SK-N-MC (cell line): ENCODE measurements around the gene NDST1.
"Not testable (repeated sequence)": the region's sequence is repeated elsewhere in the genome, so short reads cannot be mapped to it uniquely, and the experiment has no call there.

Experiments
- DNase-seq: peaks from one replicate; pipeline ENCODE4 v3.0.0-alpha.2; 2011; ENCODE audit warnings: low read depth, low spot score
- H3K27ac ChIP-seq: fragments of 200-600 bp; sonication (generic); 2 replicates; pipeline ENCODE4 v1.5.1; 2016; ENCODE audit warnings: mixed run types
- H3K36me3 ChIP-seq: fragments of 200-600 bp; sonication (generic); 2 replicates; pipeline ENCODE4 v1.6.1; 2017; ENCODE audit warnings: antibody characterized with exemption, low read length, mixed read lengths; ENCODE audit not compliant: insufficient read depth
- H3K4me3 ChIP-seq: fragments of 200-600 bp; sonication (generic); 2 replicates; pipeline ENCODE4 v1.5.1; 2016
- H3K9ac ChIP-seq: fragments of 200-600 bp; sonication (generic); 2 replicates; pipeline ENCODE4 v1.8.0; 2017; ENCODE audit warnings: mixed run types, mixed read lengths; ENCODE audit not compliant: insufficient read length
- H3K9me3 ChIP-seq: fragments of 200-600 bp; sonication (generic); 2 replicates; pipeline ENCODE4 v1.6.1; 2017; ENCODE audit warnings: low read depth, mild to moderate bottlenecking, antibody characterized with exemption, low read length, moderate library complexity, mixed read lengths
- EZH2 ChIP-seq: fragments of 200-600 bp; sonication (generic); IDR thresholded peaks from one replicate; pipeline ENCODE4 v1.6.1; 2017; ENCODE audit warnings: antibody characterized with exemption
- FOXP2 ChIP-seq: optimal IDR thresholded peaks from 2 replicates; pipeline ENCODE3; 2011; ENCODE audit warnings: mild to moderate bottlenecking, moderate library complexity; ENCODE audit not compliant: insufficient read depth; ENCODE audit errors: extremely low read length, control extremely low read depth
- POLR2AphosphoS5 ChIP-seq: IDR thresholded peaks from 2 replicates; pipeline ENCODE4 v1.6.1; 2012; ENCODE audit warnings: mild to moderate bottlenecking, low read depth, low read length, borderline replicate concordance

Gene NDST1

DNA sequence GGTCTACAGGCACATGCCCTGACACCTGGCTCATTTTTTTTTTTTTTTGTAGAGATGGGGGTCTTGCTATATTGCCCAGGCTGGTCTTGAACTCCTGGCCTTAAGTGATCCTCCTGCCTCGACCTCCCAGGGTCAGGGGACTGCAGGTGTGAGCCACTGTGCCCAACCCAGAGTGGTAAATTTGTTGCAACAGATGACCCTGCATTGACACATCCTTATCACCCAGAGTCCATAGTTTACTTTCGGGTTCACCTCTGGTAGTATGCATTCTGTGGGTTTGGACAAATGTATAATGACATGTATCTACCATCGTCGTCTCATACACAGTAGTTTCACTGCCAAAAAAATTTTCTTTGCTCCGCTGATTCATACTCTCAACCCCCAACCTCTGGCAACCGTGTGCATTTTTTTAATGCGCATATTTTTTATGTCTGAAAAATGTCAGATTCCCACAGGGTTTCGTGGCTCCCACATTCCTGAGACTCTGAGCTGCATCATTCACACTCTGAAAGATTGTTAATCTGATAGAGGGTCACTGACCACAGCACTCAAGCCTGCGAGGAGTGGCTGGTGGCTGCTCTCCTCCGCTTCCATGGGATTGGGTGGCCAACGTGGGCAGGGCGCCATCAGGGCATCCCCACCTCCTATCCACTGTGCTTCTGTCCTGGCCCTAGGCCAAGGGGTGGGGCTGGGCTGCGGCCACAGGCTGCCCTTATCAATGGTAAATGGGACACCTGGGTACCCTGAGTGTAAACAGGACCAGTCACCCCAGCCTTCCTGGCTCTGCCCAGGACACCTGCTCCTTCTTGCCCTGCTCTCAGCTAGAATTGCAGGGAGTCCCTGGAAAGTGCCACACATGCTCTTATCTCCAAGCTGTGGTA lies 9.6 kb downstream of the NDST1 start:
- no peak for TF ChIP-seq FOXP2
- no peak for TF ChIP-seq POLR2AphosphoS5
- no peak for TF ChIP-seq EZH2
- Histone ChIP-seq H3K27ac (no peak overlapping the region), H3K9ac (no peak overlapping the region), H3K4me3 (no peak overlapping the region), H3K9me3 (no peaks in the 10 kb centered on the region), H3K36me3 (peaks cover 4% of the 10 kb centered on the region; the same call in 1 of the 2 replicates)
- no peak for DNase-seq

DNA sequence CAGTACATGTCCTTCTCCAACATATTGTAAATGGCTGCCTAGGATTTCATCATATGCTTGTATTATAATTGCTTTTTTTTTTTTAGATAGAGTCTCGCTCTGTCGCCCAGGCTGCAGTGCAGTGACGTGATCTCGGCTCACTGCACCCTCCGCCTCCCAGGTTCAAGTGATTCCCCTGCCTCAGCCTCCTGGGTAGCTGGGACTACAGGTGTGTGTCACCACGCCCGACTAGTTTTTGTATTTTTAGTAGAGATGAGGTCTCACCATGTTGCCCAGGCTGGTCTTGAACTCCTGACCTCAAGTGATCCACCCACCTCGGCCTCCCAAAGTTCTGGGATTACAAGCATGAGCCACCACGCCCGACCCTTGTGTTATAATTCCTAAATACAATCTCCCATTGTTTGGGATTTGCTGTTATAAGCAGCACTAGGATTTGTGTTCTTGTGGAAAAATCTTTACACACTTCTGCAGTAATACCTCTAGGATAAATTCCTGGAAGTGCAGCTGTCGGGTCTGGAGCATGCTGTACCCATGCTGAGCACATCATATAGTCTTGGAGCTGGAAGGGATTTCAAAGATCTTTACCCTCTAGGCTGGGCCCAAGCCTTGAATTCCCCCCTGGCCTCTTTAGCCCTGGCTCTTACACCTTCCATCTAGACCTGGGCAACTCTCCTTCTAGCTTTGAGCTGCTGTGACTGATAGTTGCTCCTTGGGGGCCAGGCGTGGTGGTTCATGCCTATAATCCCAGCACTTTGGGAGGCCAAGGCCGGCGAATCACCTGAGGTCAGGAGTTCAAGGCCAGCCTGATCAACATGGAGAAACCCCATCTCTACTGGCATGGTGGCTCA lies 11.0 kb downstream of the NDST1 start:
- not testable (repeated sequence) for H3K9ac ChIP-seq, H3K4me3 ChIP-seq, H3K27ac ChIP-seq, H3K36me3 ChIP-seq, DNase-seq, H3K9me3 ChIP-seq

DNA sequence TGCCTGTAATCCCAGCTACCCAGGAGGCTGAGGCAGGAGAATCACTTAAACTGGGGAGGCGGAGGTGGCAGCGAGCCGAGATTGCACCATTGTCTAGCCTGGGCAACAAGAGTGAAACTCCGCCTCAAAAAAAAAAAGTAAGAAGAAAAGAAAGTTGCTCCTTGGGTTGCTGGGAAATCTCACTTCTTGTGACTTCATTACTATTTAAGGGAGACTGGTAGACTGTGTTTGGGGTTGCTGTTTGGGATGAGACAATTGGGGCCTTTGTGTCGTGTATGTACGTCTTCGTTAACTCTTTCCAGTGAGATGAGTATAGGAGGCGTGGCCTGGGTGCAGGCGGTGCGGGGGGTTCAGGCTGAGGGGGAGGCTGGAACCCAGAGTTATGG lies 11.6 kb downstream of the NDST1 start:
- Histone ChIP-seq H3K36me3 (peaks cover 4% of the 10 kb centered on the region; the same call in 1 of the 2 replicates), H3K9me3 (no peaks in the 10 kb centered on the region), H3K4me3 (no peak overlapping the region), H3K9ac (no peak overlapping the region), H3K27ac (no peak overlapping the region)
- no peak for DNase-seq
- TF ChIP-seq FOXP2 = no peak
- no peak for TF ChIP-seq EZH2
- TF ChIP-seq POLR2AphosphoS5 = no peak

DNA sequence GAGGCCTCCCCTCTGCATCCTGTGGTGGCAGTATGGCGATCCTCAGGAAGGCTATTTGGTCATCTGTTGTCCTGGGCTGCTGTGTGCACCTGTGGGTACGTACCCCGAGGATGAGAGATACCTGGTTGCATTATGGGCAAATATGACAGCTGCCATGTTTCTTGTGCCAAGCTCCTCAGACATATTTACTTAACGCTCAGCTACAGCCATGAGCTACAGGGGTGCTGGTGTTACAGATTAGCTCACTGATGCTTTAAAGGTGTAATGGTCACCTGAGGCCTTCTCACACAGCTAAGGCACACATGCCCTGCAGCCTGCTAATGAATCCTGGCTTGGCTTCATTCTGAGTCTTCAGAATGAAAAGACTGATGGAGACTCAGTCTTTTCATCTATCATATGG lies 12.0 kb downstream of the NDST1 start:
- no peak overlapping the region for H3K27ac ChIP-seq
- no peak overlapping the region for H3K9ac ChIP-seq
- TF ChIP-seq FOXP2 (no peak), EZH2 (no peak), POLR2AphosphoS5 (no peak)
- H3K4me3 ChIP-seq = no peak overlapping the region
- H3K36me3 ChIP-seq = peaks cover 4% of the 10 kb centered on the region; the same call in 1 of the 2 replicates
- no peak for DNase-seq
- H3K9me3 ChIP-seq = no peaks in the 10 kb centered on the region

DNA sequence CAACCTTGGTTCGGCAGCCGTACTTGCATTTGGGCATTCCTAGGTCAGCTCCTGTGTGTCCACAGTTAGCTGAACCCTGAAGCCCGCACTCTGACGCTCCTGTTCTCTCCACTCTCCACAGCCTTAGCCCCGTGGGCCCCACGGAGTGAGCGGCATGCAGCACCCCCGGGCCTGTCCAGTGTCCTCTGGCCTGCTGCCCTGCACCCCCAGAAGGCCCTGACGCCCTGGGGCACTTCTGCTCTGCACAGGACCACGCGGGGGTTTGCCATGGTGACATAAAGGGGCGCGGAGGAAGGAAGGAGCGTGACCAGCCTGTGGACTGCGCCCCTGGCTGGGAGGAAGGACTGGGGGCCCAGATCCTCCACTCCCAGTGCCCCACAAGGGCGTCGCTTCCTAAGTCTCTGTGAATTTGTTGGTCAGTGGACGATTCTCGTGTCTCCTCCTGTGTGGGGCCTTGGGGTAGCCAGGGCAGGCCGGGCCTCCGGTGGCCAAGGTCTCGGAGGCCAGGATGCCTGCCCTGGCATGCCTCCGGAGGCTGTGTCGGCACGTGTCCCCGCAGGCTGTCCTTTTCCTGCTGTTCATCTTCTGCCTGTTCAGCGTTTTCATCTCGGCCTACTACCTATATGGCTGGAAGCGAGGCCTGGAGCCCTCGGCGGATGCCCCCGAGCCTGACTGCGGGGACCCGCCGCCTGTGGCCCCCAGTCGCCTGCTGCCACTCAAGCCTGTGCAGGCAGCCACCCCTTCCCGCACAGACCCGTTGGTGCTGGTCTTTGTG lies 13.0 kb downstream of the NDST1 start:
- no peak for DNase-seq
- no peak overlapping the region for H3K27ac ChIP-seq
- TF ChIP-seq POLR2AphosphoS5 (no peak), FOXP2 (no peak), EZH2 (no peak)

DNA sequence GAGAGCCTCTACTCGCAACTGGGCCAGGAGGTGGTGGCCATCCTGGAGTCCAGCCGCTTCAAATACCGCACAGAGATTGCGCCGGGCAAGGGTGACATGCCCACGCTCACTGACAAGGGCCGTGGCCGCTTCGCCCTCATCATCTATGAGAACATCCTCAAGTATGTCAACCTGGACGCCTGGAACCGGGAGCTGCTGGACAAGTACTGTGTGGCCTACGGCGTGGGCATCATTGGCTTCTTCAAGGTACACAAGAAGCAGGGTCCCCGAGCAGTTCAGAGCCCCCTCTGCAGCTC lies 13.5 kb downstream of the NDST1 start:
- no peak for DNase-seq
- Histone ChIP-seq H3K27ac (no peak overlapping the region), H3K9me3 (no peaks in the 10 kb centered on the region), H3K9ac (no peak overlapping the region), H3K4me3 (no peak overlapping the region), H3K36me3 (peaks cover 4% of the 10 kb centered on the region; the same call in 1 of the 2 replicates)
- TF ChIP-seq FOXP2 (no peak), EZH2 (no peak), POLR2AphosphoS5 (no peak)

More for the DNA sequence above, 13.0 kb downstream of the NDST1 start:
- no peak overlapping the region for H3K9ac ChIP-seq
- peaks cover 4% of the 10 kb centered on the region; the same call in 1 of the 2 replicates for H3K36me3 ChIP-seq
- H3K4me3 ChIP-seq = no peak overlapping the region
- no peaks in the 10 kb centered on the region for H3K9me3 ChIP-seq

DNA sequence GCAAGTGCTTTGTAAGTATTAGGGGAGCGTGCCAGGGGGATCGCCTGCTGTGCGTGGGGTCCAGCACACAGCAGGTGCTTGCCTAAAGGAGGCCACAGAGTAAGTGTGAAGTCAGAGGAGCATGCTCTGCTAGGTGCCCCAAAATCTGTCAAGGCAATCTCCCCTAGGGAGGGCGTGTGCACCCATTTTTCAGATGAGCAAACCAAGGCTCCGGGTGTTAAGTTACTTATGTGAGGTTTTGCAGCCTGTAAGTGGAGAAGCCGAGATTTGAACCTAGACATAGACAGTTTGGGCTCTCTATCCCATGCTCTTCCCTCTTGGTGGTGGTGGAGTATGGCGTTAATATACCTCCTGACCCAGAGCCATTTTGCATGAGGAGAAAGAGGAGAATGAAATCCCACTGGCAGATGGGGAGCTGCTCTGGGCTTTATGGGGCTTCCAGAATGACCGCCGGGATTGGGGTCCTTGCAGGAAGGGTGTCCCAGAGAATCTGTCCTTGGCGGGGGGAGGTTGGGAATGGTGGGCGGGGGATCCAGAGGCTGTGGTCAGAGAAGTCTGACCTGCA lies 14.1 kb downstream of the NDST1 start:
- TF ChIP-seq EZH2 = no peak
- H3K27ac ChIP-seq = no peak overlapping the region
- H3K4me3 ChIP-seq = no peak overlapping the region
- no peaks in the 10 kb centered on the region for H3K9me3 ChIP-seq
- H3K36me3 ChIP-seq = peaks cover 4% of the 10 kb centered on the region; the same call in 1 of the 2 replicates
- DNase-seq = no peak
- no peak overlapping the region for H3K9ac ChIP-seq
